Activated naive CD4-positive, alpha-beta T cell treated with anti-CD3 and anti-CD28 coated beads, Interleukin-2, amount 50 U/mL, for 72 hours (primary cell): ENCODE results near the gene PPFIBP2. TPM values are rescaled to one million over a fixed set of nuclear protein-coding genes. Genes with fewer than 3 reads are reported as not detected.
A peak's percentile ranks its signal among the peaks of the same experiment; 100 is the strongest.
"Not testable (repeated sequence)": the region's sequence is repeated elsewhere in the genome, so short reads cannot be mapped to it uniquely, and the experiment has no call there.

Experiments used
- ATAC-seq, 2 donors: fragments of 150-1000 bp; cut with Tn5 transposase; 2 replicates each; pipeline ENCODE4 v1.10.0; 2021; ENCODE audit warnings: mild to moderate bottlenecking in 2 of 2, moderate library complexity in 2 of 2
- DNase-seq, 2 donors: peaks; one replicate each; pipeline ENCODE4 v3.0.0; 2021 to 2022; ENCODE audit warnings: low spot score in 2 of 2
- H3K27ac Mint-ChIP-seq, 2 donors: one replicate each; pipeline ENCODE4 v1.8.0; 2022; ENCODE audit warnings: mild to moderate bottlenecking in 2 of 2, mixed read lengths in 2 of 2
- H3K36me3 Mint-ChIP-seq, 2 donors: one replicate each; pipeline ENCODE4 v1.8.0; 2022; ENCODE audit warnings: mixed read lengths in 2 of 2
- H3K9me3 Mint-ChIP-seq, 2 donors: one replicate each; pipeline ENCODE4 v1.8.0; 2022; ENCODE audit warnings: mixed read lengths in 2 of 2
- total RNA-seq, 2 donors: library from RNA; stranded (reverse); gene quantifications; one replicate each; pipeline ENCODE4 v1.2.3, GENCODE V29; 2022

PPFIBP2 gene
- total RNA-seq, 2 donors from 2014 or later = 13.7 to 19.9 TPM

DNA sequence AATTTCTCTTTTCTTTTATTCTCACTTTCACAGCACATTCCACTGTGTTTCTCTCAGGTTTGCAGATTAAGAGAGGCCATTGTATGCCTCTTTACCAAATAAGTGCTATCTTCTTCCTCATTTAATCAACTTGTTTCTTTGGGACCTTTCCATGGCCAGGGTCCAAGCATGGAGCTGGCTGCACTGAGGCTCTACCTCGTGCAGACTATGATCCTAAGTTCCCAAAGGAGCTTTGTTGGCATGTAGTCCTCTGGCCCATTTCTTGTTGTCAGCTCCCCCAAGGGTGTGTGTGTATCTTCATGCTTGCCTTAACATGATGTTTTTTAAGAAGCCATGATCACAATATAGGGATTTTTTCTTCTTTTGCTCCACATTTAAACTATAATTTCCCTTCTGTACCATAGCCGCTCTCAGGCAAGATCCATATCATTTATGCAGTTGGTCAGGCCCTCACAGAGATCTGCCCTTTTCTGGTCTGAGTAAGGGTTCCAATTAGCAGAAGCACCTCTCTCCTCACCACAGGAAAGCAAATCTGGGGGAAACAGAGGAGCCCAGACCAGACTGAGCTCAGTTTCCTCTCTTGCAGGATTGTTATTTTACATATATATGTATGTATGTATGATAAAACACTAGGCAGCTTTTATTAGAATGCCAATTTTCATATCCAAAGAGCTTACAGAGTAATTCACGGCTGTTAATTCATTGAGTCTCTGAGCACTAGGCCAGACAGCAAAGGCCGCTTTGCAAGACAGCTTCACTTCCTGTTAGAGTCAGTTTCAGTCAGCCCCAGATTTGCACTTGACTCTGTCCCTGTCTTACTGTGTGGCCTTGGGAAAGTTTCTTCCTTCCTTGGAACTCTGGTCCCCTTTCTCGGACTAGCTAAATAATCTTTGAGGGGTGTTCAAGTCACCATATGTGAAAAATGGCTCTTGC is 125.2 kb downstream of the PPFIBP2 start:
- DNase-seq (no peak), ATAC-seq (no peak)
- no peaks in the 10 kb centered on the region for H3K9me3 Mint-ChIP-seq
- no peaks in the 10 kb centered on the region for H3K36me3 Mint-ChIP-seq
- no peak overlapping the region for H3K27ac Mint-ChIP-seq

DNA sequence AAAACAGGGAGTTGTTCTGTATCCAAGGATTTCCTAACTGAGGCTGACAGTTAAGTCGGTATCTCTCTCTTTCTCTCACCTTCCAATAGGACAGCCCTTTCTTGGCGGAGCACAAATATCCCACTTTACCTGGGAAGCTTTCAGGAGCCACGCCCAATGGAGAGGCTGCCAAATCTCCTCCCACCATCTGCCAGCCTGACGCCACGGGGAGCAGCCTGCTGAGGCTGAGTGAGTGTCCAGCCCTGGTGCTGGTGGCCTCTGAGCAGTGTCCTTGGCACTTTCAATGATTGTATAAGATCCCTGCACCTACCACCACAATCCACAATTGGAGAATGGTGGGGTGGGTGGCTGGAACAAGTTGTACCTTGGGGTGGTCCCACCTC is 125.8 kb downstream of the PPFIBP2 start:
- ATAC-seq (no peak), DNase-seq (no peak)
- H3K9me3 Mint-ChIP-seq = no peaks in the 10 kb centered on the region
- no peak overlapping the region for H3K27ac Mint-ChIP-seq
- H3K36me3 Mint-ChIP-seq = no peaks in the 10 kb centered on the region

DNA sequence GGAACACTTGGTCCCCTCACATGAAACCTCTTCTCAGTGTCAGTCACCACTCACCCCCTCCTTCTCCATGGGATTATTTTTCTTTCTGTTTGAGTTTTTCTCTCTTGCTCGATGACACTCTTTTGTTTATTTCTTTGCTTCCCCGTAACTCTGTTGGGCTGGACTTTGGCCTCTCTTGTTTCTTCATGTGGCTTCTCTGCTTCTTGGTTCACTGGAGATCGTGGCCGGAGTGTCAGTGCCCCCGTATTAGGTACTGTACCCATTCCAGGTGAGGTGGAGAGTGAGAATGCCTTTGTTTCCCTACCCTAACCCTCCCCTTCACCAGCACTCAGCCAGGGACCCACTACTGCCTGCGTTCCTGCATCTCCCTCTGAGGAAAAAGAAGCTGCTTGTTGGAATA is 127.0 kb downstream of the PPFIBP2 start:
- ATAC-seq (no peak), DNase-seq (no peak)
- H3K36me3 Mint-ChIP-seq = no peaks in the 10 kb centered on the region
- peak overlapping the region in 1 of 2 donors; percentile 38 for H3K27ac Mint-ChIP-seq
- H3K9me3 Mint-ChIP-seq = no peaks in the 10 kb centered on the region

DNA sequence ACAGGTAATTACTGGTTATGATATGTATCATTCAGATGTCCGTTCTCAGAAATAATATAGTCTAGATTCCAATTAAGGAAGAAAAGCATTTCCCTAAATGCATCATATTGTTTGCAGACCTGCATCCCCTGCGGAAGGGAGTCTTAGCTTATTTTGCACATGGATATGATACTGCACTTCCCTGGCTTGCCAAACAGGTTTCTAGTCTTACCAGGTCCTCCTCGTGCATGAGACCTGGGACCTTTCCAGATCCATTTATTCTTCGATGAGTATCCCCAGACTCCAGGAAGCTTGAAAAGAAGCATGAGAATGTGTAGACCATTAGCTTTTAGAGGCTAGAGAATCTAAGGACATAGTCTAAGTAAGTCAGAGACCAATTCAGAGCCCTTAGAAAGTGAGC is 128.9 kb downstream of the PPFIBP2 start:
- no peak overlapping the region for H3K27ac Mint-ChIP-seq
- no peaks in the 10 kb centered on the region for H3K9me3 Mint-ChIP-seq
- DNase-seq = no peak
- no peaks in the 10 kb centered on the region for H3K36me3 Mint-ChIP-seq
- ATAC-seq = no peak

DNA sequence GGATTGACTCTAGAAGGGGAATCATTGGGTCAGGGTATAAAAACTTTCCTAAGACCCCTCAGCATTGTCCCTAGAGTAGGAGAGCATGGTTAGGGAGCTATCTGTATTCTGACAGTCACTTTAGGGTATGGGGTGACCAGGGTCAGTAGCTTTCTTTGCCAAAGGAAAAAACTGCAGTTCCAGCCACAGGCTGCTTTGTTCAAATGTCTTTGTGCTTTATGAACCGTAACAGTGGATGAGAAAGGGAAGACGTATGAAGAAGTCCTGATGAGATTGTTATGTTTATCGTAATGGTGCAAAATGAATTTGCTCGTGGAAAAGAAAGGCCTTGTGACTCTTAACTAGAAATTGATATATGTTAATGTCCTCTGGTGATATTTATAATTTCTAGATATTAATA is 129.5 kb downstream of the PPFIBP2 start:
- Mint-ChIP-seq H3K9me3 (no peaks in the 10 kb centered on the region), H3K27ac (peak overlapping the region in 1 of 2 donors; percentile 50), H3K36me3 (no peaks in the 10 kb centered on the region)
- ATAC-seq (no peak), DNase-seq (no peak)

DNA sequence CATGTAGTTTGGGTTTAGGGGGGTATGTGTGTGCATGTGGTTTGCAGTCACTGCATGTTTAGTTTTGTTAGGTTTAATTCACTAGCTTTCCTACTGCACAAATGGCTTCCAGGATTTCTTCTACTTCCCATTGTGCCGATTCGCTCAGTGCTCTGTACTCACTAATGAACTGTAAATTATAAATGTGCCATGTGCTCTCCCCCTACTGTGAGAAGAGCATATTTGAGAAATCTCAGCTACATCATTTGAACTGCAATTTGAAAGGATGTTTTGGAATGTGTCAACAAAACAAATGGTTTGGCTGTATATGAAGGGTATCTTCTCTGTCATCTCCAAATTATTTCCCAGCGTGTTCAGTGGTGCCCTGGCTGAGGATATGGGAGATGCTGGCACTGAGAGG is 131.4 kb downstream of the PPFIBP2 start:
- Mint-ChIP-seq H3K27ac (peak overlapping the region in 1 of 2 donors; percentile 58), H3K36me3 (peaks cover 0 to 6% of the 10 kb centered on the region in 2 donors), H3K9me3 (no peaks in the 10 kb centered on the region)
- no peak for ATAC-seq
- no peak for DNase-seq

DNA sequence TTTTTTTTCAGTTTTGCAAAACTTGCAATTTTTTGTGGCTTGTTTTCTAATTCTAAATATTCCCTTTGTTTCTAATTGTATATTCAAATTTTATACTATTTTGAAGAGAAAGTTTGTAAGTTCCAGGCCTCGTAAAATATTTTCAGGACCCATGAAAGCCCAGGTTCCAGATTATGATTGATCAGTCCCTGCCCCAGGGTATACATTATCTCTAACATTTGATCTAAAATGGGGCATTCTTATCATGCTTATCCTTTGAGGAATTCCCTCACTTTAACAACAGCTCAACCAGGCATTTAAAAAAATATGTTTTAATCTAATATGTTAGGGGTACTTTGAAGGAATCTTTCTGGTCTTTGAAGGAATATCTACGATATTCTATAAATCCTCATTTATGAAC is 133.1 kb downstream of the PPFIBP2 start:
- no peaks in the 10 kb centered on the region for H3K9me3 Mint-ChIP-seq
- H3K27ac Mint-ChIP-seq = no peak overlapping the region
- no peak for ATAC-seq
- DNase-seq = no peak
- peaks cover 0 to 6% of the 10 kb centered on the region in 2 donors for H3K36me3 Mint-ChIP-seq

DNA sequence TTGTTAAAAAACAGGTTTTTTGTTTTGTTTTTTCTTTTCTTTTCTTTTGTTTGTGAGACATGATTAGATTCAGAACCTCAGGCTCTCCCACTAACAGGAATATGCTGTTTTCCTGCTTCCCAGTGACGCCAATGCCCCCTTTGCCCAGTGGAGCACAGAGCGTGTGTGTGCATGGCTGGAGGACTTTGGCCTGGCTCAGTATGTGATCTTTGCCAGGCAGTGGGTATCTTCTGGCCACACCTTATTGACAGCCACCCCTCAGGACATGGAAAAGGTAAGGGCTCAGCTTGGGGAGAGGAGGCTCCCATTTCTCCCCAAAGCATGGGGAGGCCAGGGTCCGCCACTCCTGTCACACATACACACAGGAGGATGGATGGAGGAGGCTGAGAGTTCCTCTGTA is 134.5 kb downstream of the PPFIBP2 start:
- no peak for DNase-seq
- Mint-ChIP-seq H3K36me3 (peaks cover 0 to 10% of the 10 kb centered on the region in 2 donors), H3K27ac (no peak overlapping the region)

DNA sequence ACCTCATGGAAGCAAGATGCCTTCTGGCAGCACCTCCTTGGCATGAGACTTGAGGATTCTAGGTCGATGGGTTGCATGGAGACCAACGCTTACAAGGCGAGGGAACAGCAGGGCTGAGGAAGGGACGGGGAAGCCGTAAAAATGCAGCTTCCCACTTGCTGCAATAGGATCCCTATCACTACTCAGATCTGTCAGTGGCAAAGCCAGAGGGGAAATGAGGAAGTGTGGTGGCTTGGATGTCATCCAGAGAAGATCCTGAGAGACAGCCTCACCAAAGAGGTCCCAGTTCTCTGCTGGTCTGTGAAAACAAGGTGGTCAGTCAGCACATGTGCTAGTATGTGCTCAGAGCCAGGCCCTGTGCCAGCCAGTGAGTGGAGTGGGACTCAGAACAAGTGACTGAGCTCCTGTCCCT is 137.3 kb downstream of the PPFIBP2 start:
- no peak for DNase-seq
- ATAC-seq = no peak
- Mint-ChIP-seq H3K27ac (no peak overlapping the region), H3K36me3 (peaks cover 0 to 19% of the 10 kb centered on the region in 2 donors), H3K9me3 (no peaks in the 10 kb centered on the region)

More for the DNA sequence above, 134.5 kb downstream of the PPFIBP2 start:
- no peaks in the 10 kb centered on the region for H3K9me3 Mint-ChIP-seq
- no peak for ATAC-seq

DNA sequence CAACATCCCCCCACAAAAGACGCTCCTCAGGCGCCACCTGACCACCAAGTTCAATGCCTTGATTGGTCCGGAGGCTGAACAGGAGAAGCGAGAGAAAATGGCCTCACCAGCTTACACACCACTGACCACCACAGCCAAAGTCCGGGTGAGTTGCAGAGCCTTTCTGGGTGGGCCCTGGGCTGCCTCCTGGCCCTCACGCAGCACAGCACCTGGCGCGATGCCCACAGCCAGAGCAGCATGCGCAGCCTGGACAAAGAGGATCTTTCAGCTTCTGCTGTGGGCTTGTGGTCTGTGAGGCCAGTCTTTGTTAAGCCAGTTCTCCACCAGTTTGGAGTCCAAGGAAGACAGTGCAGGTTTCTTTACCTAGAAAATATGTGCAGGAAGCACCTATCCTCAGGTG is 137.9 kb downstream of the PPFIBP2 start:
- no peaks in the 10 kb centered on the region for H3K9me3 Mint-ChIP-seq
- ATAC-seq (no peak), DNase-seq (no peak)
- H3K27ac Mint-ChIP-seq = no peak overlapping the region
- peaks cover 0 to 22% of the 10 kb centered on the region in 2 donors for H3K36me3 Mint-ChIP-seq

DNA sequence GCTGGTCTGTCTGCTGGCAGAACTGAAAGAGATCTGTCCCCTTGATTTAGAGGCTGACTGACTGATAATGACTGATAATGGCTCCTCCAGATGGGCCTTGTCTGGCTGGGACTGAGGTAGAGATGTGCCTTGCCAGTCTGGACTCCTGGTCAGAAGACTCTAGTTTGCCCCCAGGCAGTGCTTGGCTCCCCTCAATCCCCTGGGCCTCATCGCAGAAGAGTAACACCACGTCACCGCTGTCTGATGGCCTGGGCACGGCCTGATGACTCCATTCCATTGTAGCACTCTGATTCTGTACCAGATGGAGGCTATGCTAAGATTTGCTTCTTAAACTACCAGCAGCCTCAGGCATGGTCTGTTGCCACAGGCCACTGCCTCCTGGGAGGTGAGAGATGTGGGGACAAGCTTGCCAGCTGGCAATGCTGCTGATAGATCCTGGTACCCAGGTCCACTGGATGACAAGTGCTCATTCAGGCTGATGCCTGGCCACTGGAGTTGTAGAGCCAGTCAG is 140.5 kb downstream of the PPFIBP2 start:
- peak overlapping the region in 1 of 2 donors; percentile 55 for H3K27ac Mint-ChIP-seq
- no peak for DNase-seq
- peaks cover 9 to 31% of the 10 kb centered on the region in 2 donors for H3K36me3 Mint-ChIP-seq
- no peak for ATAC-seq
- peaks cover 0 to 6% of the 10 kb centered on the region in 2 donors for H3K9me3 Mint-ChIP-seq

DNA sequence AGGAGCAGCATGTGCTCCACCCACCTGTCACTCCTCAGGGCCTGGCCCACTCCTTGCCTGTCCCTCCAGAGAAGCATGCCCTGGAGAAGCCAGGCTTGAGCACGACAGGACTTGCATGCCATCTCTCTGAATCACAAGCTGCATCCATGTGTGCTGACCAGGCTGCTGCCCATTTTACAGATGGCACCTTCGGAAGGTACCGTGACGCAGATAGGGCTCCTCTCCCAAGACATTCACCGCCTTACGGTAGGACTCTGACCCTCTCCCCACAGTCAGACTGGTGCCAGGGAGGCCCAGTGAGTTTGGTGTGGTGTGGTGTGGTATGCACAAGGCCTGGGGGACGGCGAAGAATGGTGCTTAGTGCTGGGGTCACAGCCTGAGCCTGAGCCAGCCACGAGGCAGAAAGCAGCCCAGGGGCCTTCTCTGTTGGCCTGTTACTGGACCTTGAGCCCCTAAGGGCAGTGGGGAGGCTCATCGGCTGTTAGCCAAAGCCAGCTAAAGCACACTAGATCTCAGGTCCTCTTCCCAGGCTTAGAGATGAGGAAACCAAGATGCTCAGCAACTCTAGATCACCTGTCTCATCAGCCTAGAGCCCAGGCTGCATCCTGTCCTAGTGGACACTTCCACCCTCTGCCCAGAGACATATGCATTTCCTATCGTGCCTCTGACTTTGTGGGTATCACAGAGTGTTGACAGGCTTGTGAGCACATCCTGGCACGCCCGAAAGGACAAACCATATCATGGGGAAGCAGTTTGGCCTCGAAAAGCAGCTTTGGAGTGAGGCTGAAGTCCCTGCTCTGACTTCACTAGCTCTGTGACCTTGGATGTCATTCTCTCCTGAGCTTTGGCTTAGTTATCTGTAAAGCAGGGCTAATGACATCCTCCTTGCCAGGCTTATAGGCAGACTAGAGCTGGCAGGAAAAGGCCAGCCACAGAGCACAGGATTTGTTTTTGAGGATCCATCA is 141.7 kb downstream of the PPFIBP2 start:
- H3K27ac Mint-ChIP-seq = no peak overlapping the region
- peaks cover 0 to 6% of the 10 kb centered on the region in 2 donors for H3K9me3 Mint-ChIP-seq
- H3K36me3 Mint-ChIP-seq = peaks cover 9 to 26% of the 10 kb centered on the region in 2 donors
- DNase-seq (no peak), ATAC-seq (no peak)

DNA sequence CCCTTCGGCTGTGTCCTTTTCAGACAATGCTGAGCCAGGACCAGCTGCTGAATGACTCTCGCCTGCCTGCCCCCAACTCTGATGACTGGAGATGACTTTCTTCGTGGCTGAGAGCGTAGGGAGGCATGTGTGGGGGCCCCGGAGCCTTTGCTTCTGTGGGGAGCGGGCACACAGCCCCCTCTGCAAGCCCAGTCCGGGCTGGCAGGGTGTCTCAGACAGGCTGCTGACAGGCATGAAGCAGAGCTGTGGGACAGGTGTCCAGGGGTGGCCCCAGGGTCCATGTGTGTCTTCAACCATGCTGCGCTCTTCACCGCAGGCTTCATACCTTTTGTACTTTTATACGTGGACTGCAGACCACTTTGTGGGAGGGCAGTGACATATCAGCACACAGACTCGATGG is 142.9 kb downstream of the PPFIBP2 start:
- Mint-ChIP-seq H3K9me3 (peaks cover 0 to 6% of the 10 kb centered on the region in 2 donors), H3K36me3 (peaks cover 9 to 26% of the 10 kb centered on the region in 2 donors), H3K27ac (no peak overlapping the region)
- no peak for DNase-seq
- no peak for ATAC-seq

DNA sequence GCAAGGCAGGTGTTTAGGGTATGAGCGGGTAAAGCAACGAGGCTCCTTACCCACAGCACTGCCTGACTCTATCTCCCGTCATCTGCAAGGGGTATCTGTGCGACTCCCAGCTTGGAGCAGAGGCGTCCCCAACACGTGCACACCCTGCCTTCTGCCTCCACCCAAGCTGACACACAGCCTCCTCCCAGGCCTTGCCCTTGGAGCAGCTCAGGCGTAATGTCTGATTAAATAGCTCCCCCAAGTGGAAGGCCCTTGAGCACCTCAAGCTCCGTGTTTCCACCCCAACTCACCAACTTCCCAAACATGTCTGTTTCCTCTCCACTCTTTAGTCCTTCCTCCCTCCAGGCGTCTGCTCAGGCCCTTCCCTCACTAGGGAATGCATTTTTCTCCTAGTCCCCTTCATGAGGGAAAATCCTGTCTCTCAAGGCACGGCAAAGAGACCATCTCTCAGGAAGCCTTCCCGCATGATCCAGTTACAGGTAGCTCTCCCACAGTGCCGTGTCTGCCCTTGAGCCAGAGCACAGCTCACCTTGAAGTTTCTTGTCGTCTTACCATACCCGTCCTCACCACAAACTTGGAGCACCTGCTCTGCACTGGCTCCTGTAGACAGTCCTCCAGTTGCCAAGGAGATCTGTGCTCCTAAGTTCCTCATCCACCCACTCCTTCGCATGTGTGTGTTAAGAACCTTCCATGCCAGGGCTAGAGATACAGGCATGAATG is 143.7 kb downstream of the PPFIBP2 start:
- DNase-seq (no peak), ATAC-seq (peak; percentile 47 to 51)
- peaks cover 9 to 26% of the 10 kb centered on the region in 2 donors for H3K36me3 Mint-ChIP-seq
- H3K9me3 Mint-ChIP-seq = peaks cover 0 to 6% of the 10 kb centered on the region in 2 donors
- H3K27ac Mint-ChIP-seq = peak overlapping the region; percentile 15 to 62

DNA sequence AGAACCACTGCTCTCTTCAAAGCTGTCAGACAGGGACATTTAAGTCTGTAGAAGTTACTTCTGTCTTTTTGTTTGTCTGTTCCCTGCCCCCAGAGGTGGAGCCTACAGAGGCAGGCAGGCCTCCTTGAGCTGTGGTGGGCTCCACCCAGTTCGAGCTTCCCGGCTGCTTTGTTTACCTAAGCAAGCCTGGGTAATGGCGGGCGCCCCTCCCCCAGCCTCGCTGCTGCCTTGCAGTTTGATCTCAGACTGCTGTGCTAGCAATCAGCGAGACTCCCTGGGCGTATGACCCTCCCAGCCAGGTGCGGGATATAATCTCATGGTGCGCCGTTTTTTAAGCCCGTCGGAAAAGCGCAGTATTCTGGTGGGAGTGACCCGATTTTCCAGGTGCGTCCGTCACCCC is 149.7 kb downstream of the PPFIBP2 start:
- H3K27ac Mint-ChIP-seq, ATAC-seq, H3K36me3 Mint-ChIP-seq, H3K9me3 Mint-ChIP-seq, DNase-seq: not testable (repeated sequence)

DNA sequence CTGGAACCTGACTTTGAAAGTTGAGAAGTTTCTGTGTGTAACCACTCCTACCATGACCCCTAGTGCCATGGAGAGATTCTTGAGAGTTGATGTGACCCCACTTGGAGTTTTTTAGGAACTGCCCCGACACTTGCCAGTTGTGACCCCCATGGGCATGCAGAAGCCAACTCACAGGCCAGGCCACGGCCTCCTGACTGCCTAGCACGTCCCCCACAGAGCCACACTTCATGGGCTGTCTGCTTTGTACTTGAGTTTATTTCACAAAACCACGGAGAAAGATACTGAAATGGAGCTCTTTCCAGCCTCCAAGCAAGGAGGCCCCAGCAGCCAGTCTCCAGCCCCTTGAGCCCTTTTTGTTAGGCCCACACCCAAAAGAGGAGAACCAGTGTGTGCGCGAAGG is 151.1 kb downstream of the PPFIBP2 start:
- no peak for DNase-seq
- no peaks in the 10 kb centered on the region for H3K9me3 Mint-ChIP-seq
- H3K36me3 Mint-ChIP-seq = peaks cover 0 to 5% of the 10 kb centered on the region in 2 donors
- no peak for ATAC-seq
- H3K27ac Mint-ChIP-seq = peak overlapping the region in 1 of 2 donors; percentile 4
